H1 (cell line): ENCODE measurements around the gene PEPD.

Source experiments
- ATF2 ChIP-seq: IDR thresholded peaks from 2 replicates; pipeline ENCODE4 v1.6.1; 2012; ENCODE audit warnings: low read length, inconsistent platforms
- ATF3 ChIP-seq: IDR thresholded peaks from 2 replicates; pipeline ENCODE4 v1.6.1; 2011; ENCODE audit warnings: low read depth, mild to moderate bottlenecking, low read length; ENCODE audit not compliant: insufficient read depth
- CTCF ChIP-seq, 3 experiments: IDR thresholded peaks; 1 replicate in 2 of 3; 2 replicates in 1 of 3; pipeline versions ENCODE4 v1.5.1 to v1.6.1; 2011; ENCODE audit warnings: low read length in 3 of 3, mild to moderate bottlenecking in 3 of 3, inconsistent platforms in 2 of 3, low read depth in 1 of 3, moderate library complexity in 1 of 3; ENCODE audit not compliant: insufficient read depth in 1 of 3; ENCODE audit errors: control extremely low read depth in 1 of 3
- EP300 ChIP-seq, 2 experiments: IDR thresholded peaks; 1 replicate in 1 of 2; 2 replicates in 1 of 2; pipeline ENCODE4 v1.6.1; 2011 to 2012; ENCODE audit warnings: low read depth in 2 of 2, low read length in 2 of 2, mild to moderate bottlenecking in 2 of 2, borderline replicate concordance in 1 of 2, inconsistent platforms in 1 of 2, moderate library complexity in 1 of 2
- GABPA ChIP-seq: IDR thresholded peaks from 2 replicates; pipeline ENCODE4 v1.6.1; 2011; ENCODE audit warnings: mild to moderate bottlenecking, low read length, moderate library complexity, borderline replicate concordance; ENCODE audit not compliant: insufficient read depth
- JUND ChIP-seq: IDR thresholded peaks from 2 replicates; pipeline ENCODE4 v1.6.1; 2011; ENCODE audit warnings: mild to moderate bottlenecking, improper control_type of control experiment, low read length
- MAFK ChIP-seq: IDR thresholded peaks from 2 replicates; pipeline ENCODE4 v1.6.1; 2012; ENCODE audit warnings: low read depth, mild to moderate bottlenecking, improper control_type of control experiment, low read length
- MAX ChIP-seq: IDR thresholded peaks from 2 replicates; pipeline ENCODE4 v1.6.1; 2012; ENCODE audit warnings: inconsistent platforms
- POLR2A ChIP-seq, 2 experiments: IDR thresholded peaks; 1 replicate in 1 of 2; 2 replicates in 1 of 2; pipeline ENCODE4 v1.6.1; 2011; ENCODE audit warnings: low read depth in 2 of 2, low read length in 2 of 2, mild to moderate bottlenecking in 2 of 2; ENCODE audit errors: control extremely low read depth in 1 of 2
- POLR2AphosphoS5 ChIP-seq: IDR thresholded peaks from 2 replicates; pipeline ENCODE4 v1.6.1; 2011; ENCODE audit warnings: low read depth, low read length
- SAP30 ChIP-seq: fragments of 300-600 bp; sonication (generic); IDR thresholded peaks from 2 replicates; pipeline ENCODE4 v1.7.1; 2012; ENCODE audit warnings: low read length, moderate library complexity, mild to moderate bottlenecking, inconsistent platforms; ENCODE audit not compliant: insufficient read depth, insufficient replicate concordance
- TBP ChIP-seq: IDR thresholded peaks from 2 replicates; pipeline ENCODE4 v1.6.1; 2011; ENCODE audit warnings: low read depth, low read length, improper control_type of control experiment
- USF2 ChIP-seq: IDR thresholded peaks from 2 replicates; pipeline ENCODE4 v1.6.1; 2011; ENCODE audit warnings: low read length, improper control_type of control experiment
- YY1 ChIP-seq: IDR thresholded peaks from 2 replicates; pipeline ENCODE4 v1.6.1; 2011; ENCODE audit warnings: low read depth, mild to moderate bottlenecking, low read length

- TF ChIP-seq POLR2A (IDR thresholded peaks at IDR 0.05; ENCODE audit: control extremely low read depth in 1 of 2, low read depth in 2 of 2, low read length in 2 of 2) (no peak), CTCF (IDR thresholded peaks at IDR 0.05; ENCODE audit: control extremely low read depth in 1 of 3, insufficient read depth in 1 of 3, low read depth in 1 of 3, low read length in 3 of 3) (no peak), ATF3 (no peak), POLR2AphosphoS5 (no peak), MAX (no peak), YY1 (no peak), USF2 (no peak), GABPA (no peak), TBP (no peak), MAFK (no peak), EP300 (IDR thresholded peaks at IDR 0.05; ENCODE audit: borderline replicate concordance in 1 of 2, low read depth in 2 of 2, low read length in 2 of 2) (no peak), ATF2 (no peak), SAP30 (no peak), JUND (no peak)
These were observed 20.6 kb downstream of the PEPD start for GRCh38 chr19:33500991-33501390.
